ENCODE results near the gene HMX1. TPM values are rescaled to one million over a fixed set of nuclear protein-coding genes. Genes with fewer than 3 reads are reported as not detected.

The HMX1 gene
- total RNA-seq, 1 experiment from 2014 or later: 0.20 TPM

DNA sequence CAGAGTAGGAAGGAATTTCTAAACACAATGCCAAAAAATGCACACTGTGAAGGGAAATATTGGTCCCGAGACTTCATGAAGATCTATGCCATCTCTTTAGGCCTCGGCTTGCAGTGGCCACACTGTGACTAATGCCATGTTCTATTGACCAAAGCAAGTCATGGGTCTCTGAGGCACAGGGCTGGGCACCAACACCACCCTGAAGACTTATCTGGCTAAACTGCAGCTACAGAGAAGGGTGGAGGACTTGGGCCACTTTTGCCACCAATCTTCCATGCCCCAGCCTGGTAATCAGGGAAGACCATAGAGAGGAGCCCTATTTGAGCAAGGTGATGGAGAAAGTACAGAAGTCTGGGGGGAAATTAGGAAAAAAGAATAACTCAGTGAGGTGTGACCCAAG, 42.1 kb downstream of the HMX1 start:
- H3K4me3 Mint-ChIP-seq (ENCODE audit: unreplicated experiment): no peak overlapping the region
- intact Hi-C loops (cut with micrococcal nuclease; ENCODE audit: unreplicated experiment): no loop called here
- peaks cover 14% of the 10 kb centered on the region for H3K27me3 Mint-ChIP-seq (ENCODE audit: insufficient read depth, unreplicated experiment)
- POLR2A ChIA-PET: no interaction called here
- H3K4me1 Mint-ChIP-seq (ENCODE audit: low read depth, unreplicated experiment): no peaks in the 10 kb centered on the region
- H3K36me3 Mint-ChIP-seq (ENCODE audit: insufficient read depth, unreplicated experiment): no peaks in the 10 kb centered on the region
- peaks cover 2% of the 10 kb centered on the region; the same call in 1 of the 2 replicates for H3K9me3 ChIP-seq
- CTCF ChIA-PET: interaction anchor here (0.6 kb wide), 1 partner anchor 111 kb away, joined by 3 read pairs; no protein-coding TSS in a partner anchor
- no peak for DNase-seq
- no peak overlapping the region for H3K4me3 ChIP-seq (ENCODE audit: low read depth, low read length)
- BruUV-seq (replicated peaks): no TSS peak
- H3K9me3 Mint-ChIP-seq (ENCODE audit: unreplicated experiment): peaks cover 10% of the 10 kb centered on the region
- no peaks in the 10 kb centered on the region for H3K4me1 ChIP-seq
- H3K27me3 ChIP-seq (replicated peaks; ENCODE audit: control insufficient read depth, insufficient read depth, low read length): no peaks in the 10 kb centered on the region
- no peaks in the 10 kb centered on the region for H3K36me3 ChIP-seq (ENCODE audit: control insufficient read depth, insufficient read depth, low read length)
- TF ChIP-seq, protein P1, sequence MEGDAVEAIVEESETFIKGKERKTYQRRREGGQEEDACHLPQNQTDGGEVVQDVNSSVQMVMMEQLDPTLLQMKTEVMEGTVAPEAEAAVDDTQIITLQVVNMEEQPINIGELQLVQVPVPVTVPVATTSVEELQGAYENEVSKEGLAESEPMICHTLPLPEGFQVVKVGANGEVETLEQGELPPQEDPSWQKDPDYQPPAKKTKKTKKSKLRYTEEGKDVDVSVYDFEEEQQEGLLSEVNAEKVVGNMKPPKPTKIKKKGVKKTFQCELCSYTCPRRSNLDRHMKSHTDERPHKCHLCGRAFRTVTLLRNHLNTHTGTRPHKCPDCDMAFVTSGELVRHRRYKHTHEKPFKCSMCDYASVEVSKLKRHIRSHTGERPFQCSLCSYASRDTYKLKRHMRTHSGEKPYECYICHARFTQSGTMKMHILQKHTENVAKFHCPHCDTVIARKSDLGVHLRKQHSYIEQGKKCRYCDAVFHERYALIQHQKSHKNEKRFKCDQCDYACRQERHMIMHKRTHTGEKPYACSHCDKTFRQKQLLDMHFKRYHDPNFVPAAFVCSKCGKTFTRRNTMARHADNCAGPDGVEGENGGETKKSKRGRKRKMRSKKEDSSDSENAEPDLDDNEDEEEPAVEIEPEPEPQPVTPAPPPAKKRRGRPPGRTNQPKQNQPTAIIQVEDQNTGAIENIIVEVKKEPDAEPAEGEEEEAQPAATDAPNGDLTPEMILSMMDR (IDR thresholded peaks at IDR 0.05; ENCODE audit: insufficient read depth in 1 of 2, low read depth in 1 of 2, low read length in 1 of 2, severe bottlenecking in 1 of 2, unreplicated experiment in 1 of 2): no peak
- no peak overlapping the region for H3K27ac Mint-ChIP-seq (ENCODE audit: unreplicated experiment)

DNA sequence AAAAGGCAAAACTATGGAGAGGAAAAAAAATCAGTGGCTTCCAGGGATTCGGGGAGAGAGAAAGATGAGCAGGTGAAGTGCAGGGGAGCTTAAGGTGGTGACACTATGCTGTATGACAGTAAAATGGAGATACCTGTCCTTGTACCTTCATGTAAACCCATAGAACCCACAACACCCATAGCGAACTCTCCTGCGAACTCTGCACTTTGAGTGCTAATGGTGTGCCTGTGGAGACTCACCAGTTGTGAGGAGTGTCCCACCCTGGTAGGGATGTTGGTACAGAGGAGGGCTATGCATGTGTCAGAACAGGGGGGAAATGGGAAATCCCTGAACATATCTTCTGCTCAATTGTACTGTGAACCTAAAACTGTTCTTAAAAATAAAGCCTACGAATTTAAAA, 42.8 kb downstream of the HMX1 start:
- H3K9me3 Mint-ChIP-seq (ENCODE audit: unreplicated experiment): peaks cover 10% of the 10 kb centered on the region
- no peak overlapping the region for H3K4me3 Mint-ChIP-seq (ENCODE audit: unreplicated experiment)
- Histone ChIP-seq H3K4me1 (no peaks in the 10 kb centered on the region), H3K27me3 (replicated peaks; ENCODE audit: control insufficient read depth, insufficient read depth, low read length) (no peaks in the 10 kb centered on the region), H3K4me3 (ENCODE audit: low read depth, low read length) (no peak overlapping the region), H3K36me3 (ENCODE audit: control insufficient read depth, insufficient read depth, low read length) (no peaks in the 10 kb centered on the region), H3K9me3 (peaks cover 3% of the 10 kb centered on the region; the same call in 1 of the 2 replicates)
- H3K36me3 Mint-ChIP-seq (ENCODE audit: insufficient read depth, unreplicated experiment): no peaks in the 10 kb centered on the region
- no peaks in the 10 kb centered on the region for H3K4me1 Mint-ChIP-seq (ENCODE audit: low read depth, unreplicated experiment)
- intact Hi-C loops (cut with micrococcal nuclease; ENCODE audit: unreplicated experiment): no loop called here
- ChIA-PET POLR2A (no interaction called here), CTCF (no interaction called here)
- H3K27me3 Mint-ChIP-seq (ENCODE audit: insufficient read depth, unreplicated experiment): peaks cover 14% of the 10 kb centered on the region
- no peak for DNase-seq
- no TSS peak for BruUV-seq (replicated peaks)
- no peak overlapping the region for H3K27ac Mint-ChIP-seq (ENCODE audit: unreplicated experiment)
- TF ChIP-seq, protein P1 (IDR thresholded peaks at IDR 0.05; ENCODE audit: insufficient read depth in 1 of 2, low read depth in 1 of 2, low read length in 1 of 2, severe bottlenecking in 1 of 2, unreplicated experiment in 1 of 2): no peak

DNA sequence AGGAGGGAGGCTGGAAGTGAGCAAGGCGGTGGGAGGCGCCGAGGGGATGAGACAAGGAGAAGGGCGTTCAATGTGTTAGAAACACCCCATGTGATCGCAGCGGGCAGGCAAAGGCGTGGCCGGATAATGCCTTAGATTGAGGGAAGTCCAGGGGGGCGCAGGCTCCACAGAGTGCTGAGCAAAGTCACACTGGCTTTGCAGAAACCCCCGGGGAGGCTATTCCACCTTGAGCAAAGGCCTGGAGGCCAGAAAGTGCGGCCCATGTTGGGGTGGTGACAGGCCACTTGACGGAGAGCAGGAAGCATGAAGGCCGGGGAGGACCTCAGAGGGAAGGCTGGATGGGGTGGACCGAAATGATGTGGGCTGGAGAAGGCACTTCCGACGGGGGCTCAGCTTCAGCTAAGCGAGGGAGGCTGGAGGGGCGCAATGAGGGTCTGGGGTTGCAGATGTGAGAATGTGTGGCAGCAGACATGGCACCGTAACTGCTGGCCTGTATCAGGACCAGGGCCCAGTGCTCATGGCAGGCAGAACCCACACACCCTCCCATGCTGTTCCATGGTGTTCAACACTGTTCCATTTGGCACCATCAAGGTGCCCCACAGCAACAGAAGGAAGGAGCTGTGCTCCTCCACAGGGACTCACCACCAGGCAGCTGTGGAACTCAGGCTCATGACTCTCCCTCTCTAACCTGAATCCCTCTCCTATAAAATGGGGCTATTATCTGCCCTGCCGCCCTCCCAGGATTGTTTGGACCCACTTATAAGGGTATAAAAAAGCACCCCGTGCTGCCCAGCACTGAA, 50.3 kb downstream of the HMX1 start:
- intact Hi-C loops (cut with micrococcal nuclease; ENCODE audit: unreplicated experiment): no loop called here
- Mint-ChIP-seq H3K36me3 (ENCODE audit: insufficient read depth, unreplicated experiment) (no peaks in the 10 kb centered on the region), H3K27me3 (ENCODE audit: insufficient read depth, unreplicated experiment) (peaks cover 3% of the 10 kb centered on the region), H3K27ac (ENCODE audit: unreplicated experiment) (no peak overlapping the region), H3K4me3 (ENCODE audit: unreplicated experiment) (no peak overlapping the region), H3K4me1 (ENCODE audit: low read depth, unreplicated experiment) (no peaks in the 10 kb centered on the region), H3K9me3 (ENCODE audit: unreplicated experiment) (no peaks in the 10 kb centered on the region)
- Histone ChIP-seq H3K4me1 (no peaks in the 10 kb centered on the region), H3K27me3 (replicated peaks; ENCODE audit: control insufficient read depth, insufficient read depth, low read length) (no peaks in the 10 kb centered on the region), H3K4me3 (ENCODE audit: low read depth, low read length) (no peak overlapping the region), H3K9me3 (peaks cover 3% of the 10 kb centered on the region; the same call in 1 of the 2 replicates), H3K36me3 (ENCODE audit: control insufficient read depth, insufficient read depth, low read length) (no peaks in the 10 kb centered on the region)
- TF ChIP-seq, protein P1 (IDR thresholded peaks at IDR 0.05; ENCODE audit: insufficient read depth in 1 of 2, low read depth in 1 of 2, low read length in 1 of 2, severe bottlenecking in 1 of 2, unreplicated experiment in 1 of 2): no peak
- CTCF ChIA-PET: no interaction called here
- POLR2A ChIA-PET: no interaction called here
- no peak for DNase-seq
- BruUV-seq (replicated peaks): no TSS peak

Measured in Caco-2 (cell line).